HEK293T (cell line): ENCODE measurements around the gene STARD13.

ENCODE experiments used
- ARNT ChIP-seq: fragments of 450-650 bp; IDR thresholded peaks from 2 replicates; pipeline ENCODE4 v1.6.1; 2017; ENCODE audit warnings: mild to moderate bottlenecking
- BHLHE40 ChIP-seq: fragments of 450-650 bp; IDR thresholded peaks from 2 replicates; pipeline ENCODE4 v1.6.1; 2016; ENCODE audit warnings: mild to moderate bottlenecking, moderate library complexity, borderline replicate concordance
- ELF4 ChIP-seq: fragments of 450-650 bp; IDR thresholded peaks from 2 replicates; pipeline ENCODE4 v1.6.1; 2017; ENCODE audit warnings: antibody characterized with exemption
- FOXA1 ChIP-seq: fragments of 450-650 bp; IDR thresholded peaks from 2 replicates; pipeline ENCODE4 v1.6.1; 2016; ENCODE audit warnings: mild to moderate bottlenecking
- FOXK2 ChIP-seq: fragments of 450-650 bp; IDR thresholded peaks from 2 replicates; pipeline ENCODE4 v1.6.1; 2016; ENCODE audit warnings: mild to moderate bottlenecking
- FOXM1 ChIP-seq: fragments of 450-650 bp; IDR thresholded peaks from 2 replicates; pipeline ENCODE4 v1.6.1; 2017; ENCODE audit warnings: mild to moderate bottlenecking, borderline replicate concordance
- L3MBTL2 ChIP-seq: fragments of 450-650 bp; conservative IDR thresholded peaks from 2 replicates; pipeline ENCODE4 v1.6.1; 2016; ENCODE audit warnings: mild to moderate bottlenecking
- LEF1 ChIP-seq: fragments of 450-650 bp; IDR thresholded peaks from 2 replicates; pipeline ENCODE4 v1.6.1; 2017; ENCODE audit warnings: mild to moderate bottlenecking, borderline replicate concordance
- NFRKB ChIP-seq: fragments of 450-650 bp; IDR thresholded peaks from 2 replicates; pipeline ENCODE4 v1.6.1; 2016; ENCODE audit warnings: mild to moderate bottlenecking, moderate library complexity
- PKNOX1 ChIP-seq: fragments of 450-650 bp; IDR thresholded peaks from 2 replicates; pipeline ENCODE4 v1.6.1; 2016
- SUZ12 ChIP-seq: fragments of 450-650 bp; IDR thresholded peaks from 2 replicates; pipeline ENCODE4 v1.6.1; 2016; ENCODE audit warnings: mild to moderate bottlenecking
- ZNF384 ChIP-seq: fragments of 450-650 bp; IDR thresholded peaks from 2 replicates; pipeline ENCODE4 v1.6.1; 2016

GRCh38 chr13:33334831-33335230, 49.3 kb upstream of the STARD13 start:
- TF ChIP-seq FOXA1 (no peak), ZNF384 (no peak), FOXM1 (no peak), ELF4 (no peak), NFRKB (no peak), BHLHE40 (no peak), ARNT (no peak), LEF1 (no peak), SUZ12 (no peak), L3MBTL2 (no peak), FOXK2 (no peak), PKNOX1 (no peak)
